Neural cell (in vitro differentiated cells): ENCODE results near the gene LONRF3. TPM values are rescaled to one million over a fixed set of nuclear protein-coding genes. Genes with fewer than 3 reads are reported as not detected.

Experiments
- H2AFZ ChIP-seq: fragments of 200-600, 300-800 bp; sonication (generic), shearing (Covaris generic); 2 replicates; pipeline ENCODE4 v1.6.0; 2014; ENCODE audit warnings: low read depth, mild to moderate bottlenecking, antibody characterized with exemption, low read length, moderate library complexity
- H3F3A ChIP-seq: fragments of 200-600 bp; shearing (Covaris generic); 2 replicates; pipeline ENCODE4 v1.6.1; 2016; ENCODE audit warnings: mild to moderate bottlenecking, moderate library complexity, mixed read lengths, antibody characterized with exemption, low read length; ENCODE audit not compliant: insufficient read depth, poor library complexity, severe bottlenecking
- H3K27ac ChIP-seq: fragments of 200-600, 300-800 bp; sonication (generic), shearing (Covaris generic); 2 replicates; pipeline ENCODE4 v1.5.1; 2014; ENCODE audit warnings: mild to moderate bottlenecking, low read length, moderate library complexity
- H3K27me3 ChIP-seq: fragments of 300-800, 200-600 bp; sonication (generic), shearing (Covaris generic); 2 replicates; pipeline ENCODE4 v1.6.0; 2014; ENCODE audit warnings: mild to moderate bottlenecking, low read depth, low read length, moderate library complexity; ENCODE audit not compliant: insufficient read depth
- H3K36me3 ChIP-seq: fragments of 300-800, 200-600 bp; sonication (generic), shearing (Covaris generic); 2 replicates; pipeline ENCODE4 v1.5.1; 2014; ENCODE audit warnings: mild to moderate bottlenecking, antibody characterized with exemption, low read length, moderate library complexity; ENCODE audit not compliant: insufficient read depth
- H3K4me2 ChIP-seq: fragments of 300-800, 200-600 bp; sonication (generic), shearing (Covaris generic); 2 replicates; pipeline ENCODE4 v1.6.0; 2014; ENCODE audit warnings: mild to moderate bottlenecking, low read length
- H3K4me3 ChIP-seq: fragments of 300-800, 200-600 bp; sonication (generic), shearing (Covaris generic); 2 replicates; pipeline ENCODE4 v1.5.1; 2014; ENCODE audit warnings: mild to moderate bottlenecking, low read length, moderate library complexity
- H3K79me2 ChIP-seq: fragments of 200-600 bp; shearing (Covaris generic); replicated peaks from 2 replicates; pipeline ENCODE4 v1.6.0; 2014; ENCODE audit warnings: mild to moderate bottlenecking, low read length, moderate library complexity; ENCODE audit not compliant: insufficient read depth
- H3K9ac ChIP-seq: fragments of 300-800, 200-600 bp; sonication (generic), shearing (Covaris generic); 2 replicates; pipeline ENCODE4 v1.6.1; 2016; ENCODE audit warnings: mild to moderate bottlenecking, low read length, mixed read lengths
- H3K9me2 ChIP-seq: fragments of 200-600 bp; shearing (Covaris generic); 2 replicates; pipeline ENCODE4 v1.6.1; 2016; ENCODE audit warnings: mild to moderate bottlenecking, low read length, mixed read lengths; ENCODE audit not compliant: insufficient read depth
- H3K9me3 ChIP-seq: fragments of 200-600, 300-800 bp; sonication (generic), shearing (Covaris generic); 2 replicates; pipeline ENCODE4 v1.6.1; 2016; ENCODE audit warnings: mild to moderate bottlenecking, mixed run types, low read length, moderate library complexity, mixed read lengths
- H4K20me1 ChIP-seq: fragments of 200-600 bp; shearing (Covaris generic); 2 replicates; pipeline ENCODE4 v1.6.1; 2016; ENCODE audit warnings: mild to moderate bottlenecking, mixed run types; ENCODE audit not compliant: insufficient read depth
- EP300 ChIP-seq: fragments of 450-650 bp; conservative IDR thresholded peaks from 2 replicates; pipeline ENCODE4 v1.6.1; 2014; ENCODE audit warnings: antibody characterized with exemption, mild to moderate bottlenecking, moderate library complexity; ENCODE audit not compliant: poor library complexity, severe bottlenecking
- EZH2 ChIP-seq: fragments of 200-600, 300-800 bp; shearing (Covaris generic), sonication (generic); IDR thresholded peaks from 2 replicates; pipeline ENCODE4 v1.6.1; 2014; ENCODE audit warnings: antibody characterized with exemption, low read length, borderline replicate concordance, mild to moderate bottlenecking; ENCODE audit not compliant: insufficient read depth, poor library complexity, severe bottlenecking
- MXI1 ChIP-seq: fragments of 450-650 bp; conservative IDR thresholded peaks from 2 replicates; pipeline ENCODE4 v1.6.1; 2014; ENCODE audit warnings: antibody characterized with exemption, mild to moderate bottlenecking; ENCODE audit not compliant: poor library complexity, severe bottlenecking
- POLR2AphosphoS5 ChIP-seq: IDR thresholded peaks from 2 replicates; pipeline ENCODE4 v1.6.1; 2012
- RAD21 ChIP-seq: fragments of 450-650 bp; conservative IDR thresholded peaks from 2 replicates; pipeline ENCODE4 v1.6.1; 2014; ENCODE audit warnings: antibody characterized with exemption, mild to moderate bottlenecking, moderate library complexity
- SMC3 ChIP-seq: fragments of 450-650 bp; conservative IDR thresholded peaks from 2 replicates; pipeline ENCODE4 v1.6.1; 2014; ENCODE audit warnings: antibody characterized with exemption, mild to moderate bottlenecking, moderate library complexity; ENCODE audit not compliant: poor library complexity
- TAF1 ChIP-seq: IDR thresholded peaks from 2 replicates; pipeline ENCODE4 v1.6.1; 2012; ENCODE audit warnings: low read depth
- polyA plus RNA-seq: library from polyadenylated mRNA; depleted of rRNA; stranded (reverse); fragments of >200 nt; gene quantifications from 2 replicates; pipeline ENCODE4 v1.2.3, GENCODE V29; 2014
- TF ChIP-seq, protein P1 (sequence below): fragments of 450-650 bp; IDR thresholded peaks from 2 replicates; pipeline ENCODE4 v1.5.1; 2014; ENCODE audit warnings: antibody characterized with exemption, mild to moderate bottlenecking, moderate library complexity; ENCODE audit not compliant: poor library complexity, severe bottlenecking
- TF ChIP-seq, protein P2 (sequence below): IDR thresholded peaks from 2 replicates; pipeline ENCODE4 v1.6.1; 2012; ENCODE audit warnings: borderline replicate concordance

Gene LONRF3
- polyA plus RNA-seq, 1 donor from 2014 or later = 0.41 TPM

DNA sequence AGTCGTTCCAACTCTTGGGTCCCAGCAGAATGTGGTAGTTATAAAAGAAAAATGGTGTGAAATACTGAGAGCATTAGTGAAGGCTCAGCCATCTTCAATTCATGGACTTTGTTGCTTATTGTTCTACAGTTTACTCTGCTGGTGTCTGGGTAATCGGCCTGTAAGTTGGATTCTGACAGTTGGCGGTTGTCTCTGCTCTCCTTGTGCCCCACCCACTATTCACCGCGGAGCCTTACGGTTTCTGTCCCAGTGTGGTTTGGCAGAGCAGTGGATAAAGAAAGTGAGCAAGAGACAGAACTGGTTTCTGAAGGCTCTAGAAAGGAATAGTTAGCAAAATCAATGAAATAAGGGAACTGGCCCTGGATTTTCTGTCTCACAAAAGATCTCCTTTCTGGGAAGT, 9.1 kb downstream of the LONRF3 start:
- no peaks in the 10 kb centered on the region for H4K20me1 ChIP-seq
- no peaks in the 10 kb centered on the region for H3K79me2 ChIP-seq
- H3K4me2 ChIP-seq = no peak overlapping the region
- no peak for TF ChIP-seq POLR2AphosphoS5
- no peak for TF ChIP-seq EP300
- no peak for TF ChIP-seq TAF1
- TF ChIP-seq MXI1 = no peak
- no peak for TF ChIP-seq RAD21
- no peak for TF ChIP-seq SMC3
- TF ChIP-seq, protein P1, sequence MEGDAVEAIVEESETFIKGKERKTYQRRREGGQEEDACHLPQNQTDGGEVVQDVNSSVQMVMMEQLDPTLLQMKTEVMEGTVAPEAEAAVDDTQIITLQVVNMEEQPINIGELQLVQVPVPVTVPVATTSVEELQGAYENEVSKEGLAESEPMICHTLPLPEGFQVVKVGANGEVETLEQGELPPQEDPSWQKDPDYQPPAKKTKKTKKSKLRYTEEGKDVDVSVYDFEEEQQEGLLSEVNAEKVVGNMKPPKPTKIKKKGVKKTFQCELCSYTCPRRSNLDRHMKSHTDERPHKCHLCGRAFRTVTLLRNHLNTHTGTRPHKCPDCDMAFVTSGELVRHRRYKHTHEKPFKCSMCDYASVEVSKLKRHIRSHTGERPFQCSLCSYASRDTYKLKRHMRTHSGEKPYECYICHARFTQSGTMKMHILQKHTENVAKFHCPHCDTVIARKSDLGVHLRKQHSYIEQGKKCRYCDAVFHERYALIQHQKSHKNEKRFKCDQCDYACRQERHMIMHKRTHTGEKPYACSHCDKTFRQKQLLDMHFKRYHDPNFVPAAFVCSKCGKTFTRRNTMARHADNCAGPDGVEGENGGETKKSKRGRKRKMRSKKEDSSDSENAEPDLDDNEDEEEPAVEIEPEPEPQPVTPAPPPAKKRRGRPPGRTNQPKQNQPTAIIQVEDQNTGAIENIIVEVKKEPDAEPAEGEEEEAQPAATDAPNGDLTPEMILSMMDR = no peak
- TF ChIP-seq EZH2 = no peak
- TF ChIP-seq, protein P2, sequence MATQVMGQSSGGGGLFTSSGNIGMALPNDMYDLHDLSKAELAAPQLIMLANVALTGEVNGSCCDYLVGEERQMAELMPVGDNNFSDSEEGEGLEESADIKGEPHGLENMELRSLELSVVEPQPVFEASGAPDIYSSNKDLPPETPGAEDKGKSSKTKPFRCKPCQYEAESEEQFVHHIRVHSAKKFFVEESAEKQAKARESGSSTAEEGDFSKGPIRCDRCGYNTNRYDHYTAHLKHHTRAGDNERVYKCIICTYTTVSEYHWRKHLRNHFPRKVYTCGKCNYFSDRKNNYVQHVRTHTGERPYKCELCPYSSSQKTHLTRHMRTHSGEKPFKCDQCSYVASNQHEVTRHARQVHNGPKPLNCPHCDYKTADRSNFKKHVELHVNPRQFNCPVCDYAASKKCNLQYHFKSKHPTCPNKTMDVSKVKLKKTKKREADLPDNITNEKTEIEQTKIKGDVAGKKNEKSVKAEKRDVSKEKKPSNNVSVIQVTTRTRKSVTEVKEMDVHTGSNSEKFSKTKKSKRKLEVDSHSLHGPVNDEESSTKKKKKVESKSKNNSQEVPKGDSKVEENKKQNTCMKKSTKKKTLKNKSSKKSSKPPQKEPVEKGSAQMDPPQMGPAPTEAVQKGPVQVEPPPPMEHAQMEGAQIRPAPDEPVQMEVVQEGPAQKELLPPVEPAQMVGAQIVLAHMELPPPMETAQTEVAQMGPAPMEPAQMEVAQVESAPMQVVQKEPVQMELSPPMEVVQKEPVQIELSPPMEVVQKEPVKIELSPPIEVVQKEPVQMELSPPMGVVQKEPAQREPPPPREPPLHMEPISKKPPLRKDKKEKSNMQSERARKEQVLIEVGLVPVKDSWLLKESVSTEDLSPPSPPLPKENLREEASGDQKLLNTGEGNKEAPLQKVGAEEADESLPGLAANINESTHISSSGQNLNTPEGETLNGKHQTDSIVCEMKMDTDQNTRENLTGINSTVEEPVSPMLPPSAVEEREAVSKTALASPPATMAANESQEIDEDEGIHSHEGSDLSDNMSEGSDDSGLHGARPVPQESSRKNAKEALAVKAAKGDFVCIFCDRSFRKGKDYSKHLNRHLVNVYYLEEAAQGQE = no peak
- H3K9me2 ChIP-seq = no peaks in the 10 kb centered on the region
- H3K36me3 ChIP-seq = no peaks in the 10 kb centered on the region
- H3K27ac ChIP-seq = no peak overlapping the region
- H3K27me3 ChIP-seq = peaks cover 1% of the 10 kb centered on the region
- H3K9ac ChIP-seq = no peak overlapping the region
- no peak overlapping the region for H3K4me3 ChIP-seq
- no peak overlapping the region for H2AFZ ChIP-seq
- no peaks in the 10 kb centered on the region for H3K9me3 ChIP-seq
- H3F3A ChIP-seq = no peaks in the 10 kb centered on the region

DNA sequence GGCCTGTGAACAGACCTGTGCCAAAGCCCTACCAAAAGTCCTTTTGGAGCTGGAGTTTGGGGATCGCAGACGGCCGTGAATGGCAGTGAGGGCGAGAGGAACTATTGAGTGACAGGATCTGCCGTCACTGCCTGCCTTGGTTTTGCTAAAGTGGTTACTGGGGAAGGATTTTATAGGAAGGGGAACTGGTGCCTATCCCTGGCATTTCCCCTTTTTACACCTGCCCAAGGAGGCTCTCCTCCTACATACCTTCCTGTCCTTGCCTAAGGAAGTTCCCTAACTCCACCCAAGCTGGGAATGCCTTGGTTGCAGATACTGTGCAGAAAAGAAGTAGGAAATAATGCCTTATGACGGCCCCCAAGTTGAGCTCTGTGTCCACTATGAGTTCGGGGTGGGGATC, 14.5 kb downstream of the LONRF3 start:
- H3K36me3 ChIP-seq = no peaks in the 10 kb centered on the region
- H3K27me3 ChIP-seq = no peaks in the 10 kb centered on the region

More for the DNA sequence above, 14.5 kb downstream of the LONRF3 start:
- Histone ChIP-seq H3K9ac (no peak overlapping the region), H3K4me2 (no peak overlapping the region), H3K9me2 (no peaks in the 10 kb centered on the region), H3F3A (no peaks in the 10 kb centered on the region), H4K20me1 (no peaks in the 10 kb centered on the region), H3K27ac (no peak overlapping the region), H3K9me3 (no peaks in the 10 kb centered on the region), H3K4me3 (no peak overlapping the region), H2AFZ (no peak overlapping the region), H3K79me2 (no peaks in the 10 kb centered on the region)
- TF ChIP-seq EP300 (no peak), EZH2 (no peak), MXI1 (no peak), RAD21 (no peak), POLR2AphosphoS5 (no peak), TAF1 (no peak), SMC3 (no peak)
- TF ChIP-seq, protein P2 = no peak
- TF ChIP-seq, protein P1 = no peak
